GM19328 (cell line): ENCODE data around the gene CENPH.
A peak's percentile ranks its signal among the peaks of the same experiment; 100 is the strongest.
"Not testable (repeated sequence)": the region's sequence is repeated elsewhere in the genome, so short reads cannot be mapped to it uniquely, and the experiment has no call there.

ENCODE experiments used
- ATAC-seq: cut with Tn5 transposase; IDR thresholded peaks from one replicate; pipeline ENCODE4 v1.9.1; 2021; ENCODE audit warnings: mild to moderate bottlenecking, moderate library complexity; ENCODE audit not compliant: unreplicated experiment

The CENPH gene, protein sequence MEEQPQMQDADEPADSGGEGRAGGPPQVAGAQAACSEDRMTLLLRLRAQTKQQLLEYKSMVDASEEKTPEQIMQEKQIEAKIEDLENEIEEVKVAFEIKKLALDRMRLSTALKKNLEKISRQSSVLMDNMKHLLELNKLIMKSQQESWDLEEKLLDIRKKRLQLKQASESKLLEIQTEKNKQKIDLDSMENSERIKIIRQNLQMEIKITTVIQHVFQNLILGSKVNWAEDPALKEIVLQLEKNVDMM

DNA sequence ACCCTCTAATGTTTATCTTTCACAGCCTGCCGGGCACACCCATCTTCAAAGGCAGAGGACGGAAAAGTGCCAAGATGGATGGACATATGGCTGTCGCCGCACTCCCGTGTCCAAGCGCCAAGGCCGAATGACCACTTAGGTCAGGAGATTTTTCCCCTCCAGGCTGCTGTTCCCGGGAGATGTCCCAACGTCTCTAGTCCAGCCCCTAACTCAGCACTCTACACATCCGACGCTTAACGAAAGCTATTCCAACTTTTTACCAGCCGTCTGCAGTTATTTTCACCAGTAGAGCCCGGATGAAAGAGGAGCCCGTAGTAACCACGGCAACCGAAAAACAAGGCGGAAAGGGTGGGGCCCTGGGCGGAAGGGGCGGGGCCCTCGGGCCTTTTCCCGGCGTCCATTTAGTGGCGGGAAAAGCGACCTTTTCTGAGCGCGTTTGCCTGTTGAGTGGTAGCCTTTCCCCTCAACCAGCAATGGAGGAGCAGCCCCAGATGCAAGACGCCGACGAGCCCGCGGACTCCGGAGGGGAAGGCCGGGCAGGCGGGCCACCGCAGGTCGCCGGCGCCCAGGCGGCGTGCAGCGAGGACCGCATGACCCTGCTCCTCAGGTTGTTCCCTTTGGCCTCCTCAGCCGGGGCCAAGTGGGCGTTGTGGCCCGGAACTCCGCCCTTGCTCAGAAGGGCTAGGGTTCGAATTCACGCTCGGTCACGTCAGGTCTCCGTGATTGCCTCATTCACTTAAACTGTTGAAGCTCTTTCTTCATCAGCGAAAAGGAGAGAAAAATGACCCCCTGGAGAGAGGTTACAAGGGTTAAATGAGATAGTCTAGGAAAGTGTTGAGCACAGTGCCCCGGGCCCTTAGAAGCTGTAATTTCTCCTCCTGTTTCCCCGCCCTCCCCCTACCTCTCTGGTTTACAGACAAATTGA, at the start of gene CENPH:
Gene CENPH (plus strand): TSS at position 422 of the 925 bp plus-strand sequence. CDS start 52 bp downstream, at position 474.
- ATAC-seq, result peak; percentile 91

- ATAC-seq, result not testable (repeated sequence)
Measured at GRCh38 chr5:69140239-69140638, 49.1 kb upstream of the CENPH start.

DNA sequence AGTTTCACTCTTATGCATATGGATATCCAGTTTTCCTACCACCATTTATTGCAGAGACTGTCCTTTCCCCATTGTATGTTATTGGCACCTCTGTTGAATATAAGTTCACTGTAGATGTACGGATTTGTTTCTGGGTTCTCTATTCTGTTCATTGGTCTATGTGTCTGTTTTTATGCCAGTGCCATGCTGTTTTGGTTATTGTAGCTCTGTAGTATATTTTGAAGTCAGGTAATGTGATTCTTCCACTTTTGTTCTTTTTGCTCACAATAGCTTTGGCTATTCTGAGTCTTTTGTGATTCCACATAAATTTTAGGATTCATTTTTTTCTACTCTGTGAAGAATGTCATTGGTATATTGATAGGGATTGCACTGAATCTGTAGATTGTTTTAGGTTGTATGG, 48.6 kb upstream of the CENPH start:
- ATAC-seq, result no peak

DNA sequence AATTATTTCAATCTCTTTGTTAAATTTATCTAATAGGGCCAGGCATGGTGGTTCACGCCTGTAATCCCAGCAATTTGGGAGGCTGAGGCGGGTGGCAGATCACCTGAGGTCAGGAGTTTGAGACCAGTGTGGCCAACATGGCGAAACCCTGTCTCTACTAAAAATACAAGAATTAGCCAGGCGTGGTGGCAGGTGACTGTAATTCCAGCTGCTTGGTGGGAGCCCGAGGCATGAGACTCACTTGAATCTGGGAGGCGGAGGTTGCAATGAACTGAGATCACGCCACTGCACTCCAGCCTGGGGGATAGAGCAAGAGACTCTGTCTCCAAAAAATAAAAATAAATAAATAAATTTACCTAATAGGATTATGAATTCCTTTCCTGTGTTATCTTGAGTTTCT, 40.8 kb upstream of the CENPH start:
- not testable (repeated sequence) for ATAC-seq

- no peak for ATAC-seq
Measured at GRCh38 chr5:69148981-69149675, 40.3 kb upstream of the CENPH start.

DNA sequence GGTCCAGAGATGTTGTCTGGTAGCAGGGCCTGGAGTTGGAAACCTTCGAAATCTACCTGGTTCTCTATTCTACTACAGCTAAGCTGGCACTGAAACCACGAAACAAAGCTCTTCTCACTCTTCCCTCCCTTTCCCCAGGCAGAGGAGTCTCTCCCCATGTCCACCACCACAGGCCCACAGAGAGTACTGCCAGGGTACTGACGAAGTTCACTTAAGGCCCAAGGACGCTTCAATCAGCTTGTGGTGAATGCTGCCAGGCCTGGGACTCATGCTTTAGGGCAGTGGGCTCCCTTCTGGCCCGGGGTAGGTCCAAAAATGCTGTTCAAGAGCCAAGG, 39.7 kb upstream of the CENPH start:
- no peak for ATAC-seq

- ATAC-seq, result no peak
Measured at GRCh38 chr5:69152731-69153130, 36.7 kb upstream of the CENPH start.

- ATAC-seq, result no peak
Measured at GRCh38 chr5:69156456-69156855, 32.9 kb upstream of the CENPH start.

- no peak for ATAC-seq
Measured at GRCh38 chr5:69158039-69158438, 31.3 kb upstream of the CENPH start.

GRCh38 chr5:69160651-69161050, 28.7 kb upstream of the CENPH start:
- no peak for ATAC-seq

- peak; percentile 100 for ATAC-seq
Measured at GRCh38 chr5:69166686-69167492, 22.5 kb upstream of the CENPH start, which contains the start of gene CCNB1. TSS of gene CCNB1 (plus strand) at chr5:69167150. CDS start at chr5:69167263, 113 bp downstream.

- ATAC-seq, result no peak
Measured at GRCh38 chr5:69167493-69167855, 21.9 kb upstream of the CENPH start.

DNA sequence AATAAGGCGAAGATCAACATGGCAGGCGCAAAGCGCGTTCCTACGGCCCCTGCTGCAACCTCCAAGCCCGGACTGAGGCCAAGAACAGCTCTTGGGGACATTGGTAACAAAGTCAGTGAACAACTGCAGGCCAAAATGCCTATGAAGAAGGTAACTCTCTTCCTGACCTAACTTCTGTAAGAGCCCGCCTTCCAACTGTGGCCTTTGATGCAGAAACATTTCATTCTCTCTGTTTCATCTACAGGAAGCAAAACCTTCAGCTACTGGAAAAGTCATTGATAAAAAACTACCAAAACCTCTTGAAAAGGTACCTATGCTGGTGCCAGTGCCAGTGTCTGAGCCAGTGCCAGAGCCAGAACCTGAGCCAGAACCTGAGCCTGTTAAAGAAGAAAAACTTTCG, 21.5 kb upstream of the CENPH start:
- ATAC-seq, result no peak

GRCh38 chr5:69170495-69170894, 18.9 kb upstream of the CENPH start:
- no peak for ATAC-seq

- no peak for ATAC-seq
Measured at GRCh38 chr5:69170969-69171368, 18.4 kb upstream of the CENPH start.

- not testable (repeated sequence) for ATAC-seq
Measured at GRCh38 chr5:69181659-69182293, 7.6 kb upstream of the CENPH start.

DNA sequence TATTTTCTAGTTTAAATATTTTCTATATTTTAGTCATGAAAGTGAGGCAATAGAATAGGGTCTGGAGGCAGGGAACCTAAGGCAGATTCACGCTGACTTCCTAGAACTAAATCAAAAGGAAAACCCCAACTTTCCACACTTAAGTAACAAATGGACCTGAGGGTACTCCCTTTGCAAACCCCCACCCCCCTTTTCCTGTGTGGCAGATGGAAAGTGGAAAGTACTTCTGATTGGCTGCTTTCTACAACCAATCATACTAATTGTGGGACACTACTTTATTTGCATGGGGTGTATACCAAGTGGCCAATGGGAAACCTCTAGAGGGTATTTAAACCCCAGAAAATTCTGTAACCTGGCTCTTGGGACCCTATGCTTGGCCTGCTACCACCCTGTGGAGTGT, 4.8 kb upstream of the CENPH start:
- ATAC-seq, result no peak

DNA sequence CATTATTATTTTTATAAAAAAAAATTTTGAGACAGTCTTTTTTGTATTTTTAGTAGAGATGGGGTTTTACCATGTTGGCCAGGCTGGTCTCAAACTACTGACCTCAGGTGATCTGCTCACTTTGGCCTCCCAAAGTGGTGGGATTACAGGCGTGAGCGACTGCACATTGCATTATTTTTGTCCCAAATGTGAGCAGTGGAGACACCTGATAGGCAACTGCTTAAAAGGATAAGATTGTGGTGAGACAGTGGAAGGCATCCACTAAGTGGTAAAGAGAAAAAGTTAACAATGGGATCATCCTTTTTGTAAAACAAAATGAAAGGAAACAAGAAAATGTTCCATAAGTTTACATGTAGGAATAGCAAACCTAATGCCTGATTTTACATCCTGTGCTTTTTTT, 2.0 kb upstream of the CENPH start:
- ATAC-seq, result no peak

GRCh38 chr5:69188811-69189161, 597 bp upstream of the CENPH start:
- ATAC-seq, result no peak

DNA sequence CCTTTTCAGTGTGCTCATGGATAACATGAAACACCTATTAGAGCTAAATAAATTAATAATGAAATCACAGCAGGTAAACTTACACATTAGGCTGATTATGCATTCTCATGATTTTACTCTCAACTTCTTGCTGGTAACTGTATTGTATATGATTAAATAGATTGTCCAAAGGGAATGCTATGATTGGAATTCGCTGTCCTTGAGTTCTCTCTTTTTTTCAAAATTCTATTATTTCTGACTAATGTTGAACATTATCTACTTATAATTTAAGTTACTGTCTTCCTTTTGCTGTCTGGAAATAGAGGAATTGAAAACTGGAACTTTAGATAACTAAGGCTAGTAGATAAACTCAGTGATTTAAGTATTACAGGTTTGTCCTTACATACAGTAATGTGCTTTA, 13.1 kb downstream of the CENPH start:
- no peak for ATAC-seq
